ENCODE results near the gene FBN3. TPM values are rescaled to one million over a fixed set of nuclear protein-coding genes. Genes with fewer than 3 reads are reported as not detected.

Gene FBN3
- polyA plus RNA-seq, 1 experiment, result not detected

- no peak overlapping the region for H3K4me3 ChIP-seq (ENCODE audit: low read depth, low read length)
- ChIA-PET POLR2A (no interaction called here), CTCF (no interaction called here)
These were observed 55.7 kb downstream of the FBN3 start for GRCh38 chr19:8093740-8094139.

GRCh38 chr19:8090950-8091349, 58.4 kb downstream of the FBN3 start:
- POLR2A ChIA-PET, result no interaction called here
- no peaks in the 10 kb centered on the region for H3K27me3 ChIP-seq (ENCODE audit: control insufficient read depth, insufficient read depth, low read length)
- TF ChIP-seq CTCF (IDR thresholded peaks at IDR 0.05; ENCODE audit: low read depth, low read length), result no peak
- no peak overlapping the region for H3K4me3 ChIP-seq (ENCODE audit: low read depth, low read length)
- H3K27ac ChIP-seq (ENCODE audit: low read depth, low read length), result no peak overlapping the region
- H3K9me3 ChIP-seq (ENCODE audit: control insufficient read depth, insufficient read depth, low read length), result peaks cover 46% of the 10 kb centered on the region
- DNase-seq (ENCODE audit: low read depth, low spot score), result no peak
- CTCF ChIA-PET, result no interaction called here

More at GRCh38 chr19:8093740-8094139, 55.7 kb downstream of the FBN3 start:
- no peak overlapping the region for H3K27ac ChIP-seq (ENCODE audit: low read depth, low read length)
- H3K9me3 ChIP-seq (ENCODE audit: control insufficient read depth, insufficient read depth, low read length), result peaks cover 42% of the 10 kb centered on the region
- no peaks in the 10 kb centered on the region for H3K27me3 ChIP-seq (ENCODE audit: control insufficient read depth, insufficient read depth, low read length)
- DNase-seq (ENCODE audit: low read depth, low spot score), result no peak
- no peak for TF ChIP-seq CTCF (IDR thresholded peaks at IDR 0.05; ENCODE audit: low read depth, low read length)

- CTCF ChIA-PET, result no interaction called here
These were observed 59.5 kb downstream of the FBN3 start for GRCh38 chr19:8089664-8090601.

GRCh38 chr19:8088752-8089663, 60.4 kb downstream of the FBN3 start:
- POLR2A ChIA-PET, result no interaction called here

More at GRCh38 chr19:8089664-8090601, 59.5 kb downstream of the FBN3 start:
- H3K4me3 ChIP-seq (ENCODE audit: low read depth, low read length), result no peak overlapping the region
- H3K9me3 ChIP-seq (ENCODE audit: control insufficient read depth, insufficient read depth, low read length), result peaks cover 46% of the 10 kb centered on the region
- no peaks in the 10 kb centered on the region for H3K27me3 ChIP-seq (ENCODE audit: control insufficient read depth, insufficient read depth, low read length)
- POLR2A ChIA-PET, result no interaction called here
- TF ChIP-seq CTCF (IDR thresholded peaks at IDR 0.05; ENCODE audit: low read depth, low read length), result no peak
- DNase-seq (ENCODE audit: low read depth, low spot score), result no peak
- H3K27ac ChIP-seq (ENCODE audit: low read depth, low read length), result no peak overlapping the region

More at GRCh38 chr19:8088752-8089663, 60.4 kb downstream of the FBN3 start:
- Histone ChIP-seq H3K9me3 (ENCODE audit: control insufficient read depth, insufficient read depth, low read length) (peaks cover 40% of the 10 kb centered on the region), H3K27ac (ENCODE audit: low read depth, low read length) (no peak overlapping the region), H3K27me3 (ENCODE audit: control insufficient read depth, insufficient read depth, low read length) (no peaks in the 10 kb centered on the region), H3K4me3 (ENCODE audit: low read depth, low read length) (no peak overlapping the region)
- CTCF ChIA-PET, result no interaction called here
- DNase-seq (ENCODE audit: low read depth, low spot score), result no peak
- TF ChIP-seq CTCF (IDR thresholded peaks at IDR 0.05; ENCODE audit: low read depth, low read length), result no peak

Data from AG04450 (cell line).